ENCODE results near the gene SAT1. TPM values are rescaled to one million over a fixed set of nuclear protein-coding genes. Genes with fewer than 3 reads are reported as not detected.

Gene SAT1
- total and polyA plus RNA-seq, 4 donors, result 606 to 2,339 (median 1,213) TPM

GRCh38 chrX:23786268-23786815 is 3.4 kb downstream of the SAT1 start:
- no peak overlapping the region for H3K4me3 ChIP-seq

GRCh38 chrX:23787745-23788118 is 4.8 kb downstream of the SAT1 start:
- H3K27ac ChIP-seq (ENCODE audit: low read depth in 1 of 2, low read length in 1 of 2), result no peak overlapping the region
- peaks cover 0 to 11% (median 5%) of the 10 kb centered on the region in 4 donors for H3K36me3 ChIP-seq (ENCODE audit: control insufficient read depth in 4 of 4, insufficient read depth in 4 of 4, low read length in 4 of 4)
- H3K4me3 ChIP-seq, result no peak overlapping the region
- no peaks in the 10 kb centered on the region for H3K9me3 ChIP-seq (ENCODE audit: control insufficient read depth in 4 of 4, insufficient read depth in 3 of 4, low read length in 3 of 4)
- ATAC-seq (ENCODE audit: insufficient read depth, low FRiP score) (no peak), DNase-seq (no peak)
- TF ChIP-seq, protein P1, sequence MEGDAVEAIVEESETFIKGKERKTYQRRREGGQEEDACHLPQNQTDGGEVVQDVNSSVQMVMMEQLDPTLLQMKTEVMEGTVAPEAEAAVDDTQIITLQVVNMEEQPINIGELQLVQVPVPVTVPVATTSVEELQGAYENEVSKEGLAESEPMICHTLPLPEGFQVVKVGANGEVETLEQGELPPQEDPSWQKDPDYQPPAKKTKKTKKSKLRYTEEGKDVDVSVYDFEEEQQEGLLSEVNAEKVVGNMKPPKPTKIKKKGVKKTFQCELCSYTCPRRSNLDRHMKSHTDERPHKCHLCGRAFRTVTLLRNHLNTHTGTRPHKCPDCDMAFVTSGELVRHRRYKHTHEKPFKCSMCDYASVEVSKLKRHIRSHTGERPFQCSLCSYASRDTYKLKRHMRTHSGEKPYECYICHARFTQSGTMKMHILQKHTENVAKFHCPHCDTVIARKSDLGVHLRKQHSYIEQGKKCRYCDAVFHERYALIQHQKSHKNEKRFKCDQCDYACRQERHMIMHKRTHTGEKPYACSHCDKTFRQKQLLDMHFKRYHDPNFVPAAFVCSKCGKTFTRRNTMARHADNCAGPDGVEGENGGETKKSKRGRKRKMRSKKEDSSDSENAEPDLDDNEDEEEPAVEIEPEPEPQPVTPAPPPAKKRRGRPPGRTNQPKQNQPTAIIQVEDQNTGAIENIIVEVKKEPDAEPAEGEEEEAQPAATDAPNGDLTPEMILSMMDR (IDR thresholded peaks at IDR 0.05; ENCODE audit: control extremely low read depth, extremely low read depth), result no peak
- H3K9ac ChIP-seq (ENCODE audit: insufficient read depth in 1 of 2, low read length in 2 of 2), result no peak overlapping the region
- H3K27me3 ChIP-seq (ENCODE audit: control insufficient read depth in 3 of 3, insufficient read depth in 3 of 3, low read length in 2 of 3), result peaks cover 0 to 3% (median 0%) of the 10 kb centered on the region in 3 donors
- H3K4me1 ChIP-seq (ENCODE audit: control insufficient read depth in 5 of 5, insufficient read depth in 5 of 5, low read length in 5 of 5), result no peaks in the 10 kb centered on the region
- WGBS, 2 donors, result 95 to 100% methylated on average over 2 of the region's 2 CpGs

More at GRCh38 chrX:23786268-23786815, 3.4 kb downstream of the SAT1 start:
- no peak for DNase-seq
- no peak for ATAC-seq (ENCODE audit: insufficient read depth, low FRiP score)
- Histone ChIP-seq H3K4me1 (ENCODE audit: control insufficient read depth in 5 of 5, insufficient read depth in 5 of 5, low read length in 5 of 5) (no peaks in the 10 kb centered on the region), H3K27me3 (ENCODE audit: control insufficient read depth in 3 of 3, insufficient read depth in 3 of 3, low read length in 2 of 3) (peaks cover 0 to 3% (median 0%) of the 10 kb centered on the region in 3 donors), H3K36me3 (ENCODE audit: control insufficient read depth in 4 of 4, insufficient read depth in 4 of 4, low read length in 4 of 4) (peaks cover 0 to 11% (median 5%) of the 10 kb centered on the region in 4 donors), H3K9me3 (ENCODE audit: control insufficient read depth in 4 of 4, insufficient read depth in 3 of 4, low read length in 3 of 4) (no peaks in the 10 kb centered on the region), H3K27ac (ENCODE audit: low read depth in 1 of 2, low read length in 1 of 2) (peak overlapping the region; percentile 22 to 40), H3K9ac (ENCODE audit: insufficient read depth in 1 of 2, low read length in 2 of 2) (no peak overlapping the region)
- 74 to 77% methylated on average over 8 to 11 of the region's 11 CpGs for WGBS, 2 donors
- TF ChIP-seq, protein P1 (IDR thresholded peaks at IDR 0.05; ENCODE audit: control extremely low read depth, extremely low read depth), result no peak

- peak overlapping the region in 1 of 2 donors; percentile 9 for H3K27ac ChIP-seq (ENCODE audit: low read depth in 1 of 2, low read length in 1 of 2)
- ATAC-seq (ENCODE audit: insufficient read depth, low FRiP score), result no peak
These were observed 5.5 kb downstream of the SAT1 start for GRCh38 chrX:23788521-23788920.

More at GRCh38 chrX:23788521-23788920, 5.5 kb downstream of the SAT1 start:
- DNase-seq, result no peak
- H3K4me1 ChIP-seq (ENCODE audit: control insufficient read depth in 5 of 5, insufficient read depth in 5 of 5, low read length in 5 of 5), result peaks cover 0 to 7% (median 0%) of the 10 kb centered on the region in 5 donors
- TF ChIP-seq, protein P1 (IDR thresholded peaks at IDR 0.05; ENCODE audit: control extremely low read depth, extremely low read depth), result no peak
- no peak overlapping the region for H3K4me3 ChIP-seq
- H3K9ac ChIP-seq (ENCODE audit: insufficient read depth in 1 of 2, low read length in 2 of 2), result no peak overlapping the region
- peaks cover 0 to 11% (median 5%) of the 10 kb centered on the region in 4 donors for H3K36me3 ChIP-seq (ENCODE audit: control insufficient read depth in 4 of 4, insufficient read depth in 4 of 4, low read length in 4 of 4)
- H3K9me3 ChIP-seq (ENCODE audit: control insufficient read depth in 4 of 4, insufficient read depth in 3 of 4, low read length in 3 of 4), result no peaks in the 10 kb centered on the region
- H3K27me3 ChIP-seq (ENCODE audit: control insufficient read depth in 3 of 3, insufficient read depth in 3 of 3, low read length in 2 of 3), result peaks cover 0 to 3% (median 0%) of the 10 kb centered on the region in 3 donors
